Spleen (tissue), 11 donors: ENCODE measurements around the gene PRPF19. TPM values are rescaled to one million over a fixed set of nuclear protein-coding genes. Genes with fewer than 3 reads are reported as not detected.
A peak's percentile ranks its signal among the peaks of the same experiment; 100 is the strongest.

Source experiments
- DNase-seq: peaks from one replicate; pipeline ENCODE4 v3.0.0-alpha.2; 2020
- H3K27ac ChIP-seq, 8 donors: fragments of 200-600 bp; sonication (generic) in 7 of 8; 1 replicate in 4 of 8; 2 replicates in 4 of 8; pipeline versions ENCODE4 v1.5.0 to v1.8.0; 2016 to 2021; ENCODE audit warnings: inconsistent platforms in 4 of 8, mild to moderate bottlenecking in 4 of 8, moderate library complexity in 1 of 8
- H3K27me3 ChIP-seq, 7 donors: fragments of 200-600 bp; sonication (generic) in 6 of 7; replicated peaks in 1 of 7; 1 replicate in 4 of 7; 2 replicates in 3 of 7; pipeline versions ENCODE4 v1.5.0 to v1.8.0; 2016 to 2021; ENCODE audit warnings: inconsistent platforms in 3 of 7, mild to moderate bottlenecking in 1 of 7
- H3K36me3 ChIP-seq, 6 donors: fragments of 200-600 bp; sonication (generic) in 5 of 6; 1 replicate in 4 of 6; 2 replicates in 2 of 6; pipeline versions ENCODE4 v1.5.0 to v1.8.0; 2016 to 2021; ENCODE audit warnings: inconsistent platforms in 2 of 6
- H3K4me1 ChIP-seq, 6 donors: fragments of 200-600 bp; sonication (generic) in 5 of 6; 1 replicate in 3 of 6; 2 replicates in 3 of 6; pipeline versions ENCODE4 v1.5.0 to v1.8.0; 2016 to 2021; ENCODE audit warnings: inconsistent platforms in 3 of 6
- H3K4me3 ChIP-seq, 8 donors: fragments of 200-600 bp; sonication (generic) in 7 of 8; 1 replicate in 4 of 8; 2 replicates in 4 of 8; pipeline versions ENCODE4 v1.5.0 to v1.8.0; 2016 to 2021; ENCODE audit warnings: inconsistent platforms in 4 of 8, mild to moderate bottlenecking in 4 of 8, moderate library complexity in 2 of 8
- H3K9me3 ChIP-seq, 8 donors: fragments of 200-600 bp; sonication (generic) in 7 of 8; 1 replicate in 4 of 8; 2 replicates in 4 of 8; pipeline versions ENCODE4 v1.5.0 to v1.8.0; 2016 to 2021; ENCODE audit warnings: inconsistent platforms in 4 of 8
- POLR2A ChIP-seq, 3 donors: fragments of 450-650 bp; IDR thresholded peaks; one replicate each; pipeline ENCODE4 v1.5.1; 2017; ENCODE audit warnings: antibody characterized with exemption in 3 of 3, mild to moderate bottlenecking in 1 of 3
- POLR2AphosphoS5 ChIP-seq, 3 donors: sonication (generic); formaldehyde crosslinking; IDR thresholded peaks; one replicate each; pipeline ENCODE4 v1.5.1; 2017; ENCODE audit warnings: antibody characterized with exemption in 3 of 3
- whole genome bisulfite sequencing, 5 donors: extraction: QIAGEN DNeasy Blood & Tissue Kit in 3 of 5; methylation state at CpG; one replicate each; pipeline versions ENCODE4 v1.1.5 to v1.1.7; 2013 to 2018; 5-methylcytosine and 5-hydroxymethylcytosine counted together
- intact Hi-C: fragments of 100-400 bp; cut with DNase I; formaldehyde crosslinking; loops from one replicate; pipeline ENCODE4 v1.15.0; 2023; ENCODE audit warnings: low total_unique reads
- polyA plus RNA-seq, 3 donors: library from polyadenylated mRNA; stranded (reverse); fragments of 200-250 nt; gene quantifications; one replicate each; pipeline ENCODE4 v1.2.1, GENCODE V29; 2013
- total RNA-seq, 7 donors: library from RNA; depleted of rRNA in 3 of 7; stranded (reverse); fragments of >200 nt in 3 of 7; fragmentation: NEBNext Ultra II Directional in 4 of 7; extraction: Animal tissue kit (Norgen Biotek cat#: 25700) in 4 of 7; gene quantifications; one replicate each; pipeline versions ENCODE4 v1.1.0 to v1.2.1, GENCODE V29; 2016 to 2021
- TF ChIP-seq, protein P1 (sequence below), 11 experiments: fragments of 200-600 bp in 7 of 11; fragments of 450-650 bp in 4 of 11; sonication (generic) in 4 of 11; IDR thresholded peaks in 8 of 11; conservative IDR thresholded peaks in 3 of 11; 1 replicate in 7 of 11; 2 replicates in 4 of 11; pipeline versions ENCODE4 v1.4.0 to v1.8.0; 2016 to 2021; ENCODE audit warnings: antibody characterized with exemption in 11 of 11, inconsistent platforms in 4 of 11, mild to moderate bottlenecking in 1 of 11
- donor health status: healthy with polysubstance abuse.
- donor health status: DM: no; HTN: no; CAD: no; lungs with moderate emphysema.
- donor health status: DM: no; HTN: no; CAD: no.
- donor health status: Bipolar disorder and iron deficiency.
- donor health status: healthy.
- donor health status: DM: no; HTN: no; CAD: no.
- donor health status: DM: yes; HTN: yes; CAD: no.

PRPF19 gene
- total and polyA plus RNA-seq, 10 donors, result 58.7 to 81.1 (median 70.1) TPM

DNA sequence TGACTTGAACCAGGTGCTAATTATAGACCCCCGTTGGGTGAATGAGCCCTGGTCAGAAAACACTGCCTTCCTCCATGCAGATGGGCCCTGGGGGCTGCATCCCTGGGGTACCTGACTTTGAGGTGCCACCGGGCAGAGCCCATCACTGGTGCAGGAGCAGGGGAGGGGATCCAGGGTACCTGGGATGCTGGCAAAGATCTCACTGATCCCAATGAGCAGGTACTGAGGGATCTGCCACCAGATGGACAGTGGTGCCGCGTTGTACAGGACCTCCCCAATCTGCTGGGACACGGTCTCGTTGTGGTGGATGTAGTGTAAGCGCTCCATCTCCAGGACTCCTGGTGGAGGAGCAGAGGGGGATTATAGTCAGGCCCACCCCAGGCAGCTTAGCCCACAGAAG is 32.9 kb upstream of the PRPF19 start:
- Histone ChIP-seq H3K27ac (no peak overlapping the region), H3K27me3 (no peaks in the 10 kb centered on the region), H3K4me3 (no peak overlapping the region), H3K9me3 (no peaks in the 10 kb centered on the region), H3K36me3 (peaks cover 3 to 86% (median 62%) of the 10 kb centered on the region in 6 donors), H3K4me1 (peaks cover 0 to 53% (median 26%) of the 10 kb centered on the region in 6 donors)
- no peak for DNase-seq
- intact Hi-C loops, result no loop called here
- 90 to 100% (median 96%) methylated on average over 6 to 7 of the region's 7 CpGs for WGBS, 5 donors
- TF ChIP-seq POLR2AphosphoS5 (IDR thresholded peaks at IDR 0.05) (peak in 1 of 3 donors; percentile 16), POLR2A (IDR thresholded peaks at IDR 0.05) (no peak)
- TF ChIP-seq, protein P1, sequence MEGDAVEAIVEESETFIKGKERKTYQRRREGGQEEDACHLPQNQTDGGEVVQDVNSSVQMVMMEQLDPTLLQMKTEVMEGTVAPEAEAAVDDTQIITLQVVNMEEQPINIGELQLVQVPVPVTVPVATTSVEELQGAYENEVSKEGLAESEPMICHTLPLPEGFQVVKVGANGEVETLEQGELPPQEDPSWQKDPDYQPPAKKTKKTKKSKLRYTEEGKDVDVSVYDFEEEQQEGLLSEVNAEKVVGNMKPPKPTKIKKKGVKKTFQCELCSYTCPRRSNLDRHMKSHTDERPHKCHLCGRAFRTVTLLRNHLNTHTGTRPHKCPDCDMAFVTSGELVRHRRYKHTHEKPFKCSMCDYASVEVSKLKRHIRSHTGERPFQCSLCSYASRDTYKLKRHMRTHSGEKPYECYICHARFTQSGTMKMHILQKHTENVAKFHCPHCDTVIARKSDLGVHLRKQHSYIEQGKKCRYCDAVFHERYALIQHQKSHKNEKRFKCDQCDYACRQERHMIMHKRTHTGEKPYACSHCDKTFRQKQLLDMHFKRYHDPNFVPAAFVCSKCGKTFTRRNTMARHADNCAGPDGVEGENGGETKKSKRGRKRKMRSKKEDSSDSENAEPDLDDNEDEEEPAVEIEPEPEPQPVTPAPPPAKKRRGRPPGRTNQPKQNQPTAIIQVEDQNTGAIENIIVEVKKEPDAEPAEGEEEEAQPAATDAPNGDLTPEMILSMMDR (IDR thresholded peaks at IDR 0.05 in 8 of 11, conservative IDR thresholded peaks at IDR 0.05 in 3 of 11), result no peak

DNA sequence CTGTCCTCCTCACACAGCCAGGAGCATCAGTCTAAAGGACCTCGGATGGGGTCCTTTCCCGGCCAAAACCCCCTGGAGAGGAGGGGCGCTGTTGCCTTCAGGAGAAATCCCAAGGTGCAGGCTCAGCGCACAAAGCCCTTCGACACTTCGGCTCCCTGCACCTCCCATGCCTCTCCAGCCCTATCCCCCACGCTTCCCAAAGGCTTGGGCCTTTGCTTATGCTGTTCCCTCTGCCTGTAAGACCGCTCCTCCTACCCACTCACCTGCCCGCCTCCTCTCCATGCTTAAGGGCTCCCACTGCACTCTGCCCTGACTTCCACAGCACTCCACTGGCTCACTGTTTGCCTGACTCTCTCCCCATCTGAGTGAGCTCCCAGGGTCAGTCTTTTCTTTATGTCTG is 32.1 kb upstream of the PRPF19 start:
- WGBS, 5 donors, result 92 to 96% (median 93%) methylated on average over 9 of the region's 9 CpGs
- Histone ChIP-seq H3K36me3 (peaks cover 3 to 78% (median 58%) of the 10 kb centered on the region in 6 donors), H3K9me3 (no peaks in the 10 kb centered on the region), H3K27me3 (no peaks in the 10 kb centered on the region), H3K4me1 (peaks cover 0 to 58% (median 26%) of the 10 kb centered on the region in 6 donors), H3K27ac (no peak overlapping the region), H3K4me3 (no peak overlapping the region)
- intact Hi-C loops, result no loop called here
- DNase-seq, result no peak
- TF ChIP-seq, protein P1 (IDR thresholded peaks at IDR 0.05 in 8 of 11, conservative IDR thresholded peaks at IDR 0.05 in 3 of 11), result no peak
- no peak for TF ChIP-seq POLR2AphosphoS5 (IDR thresholded peaks at IDR 0.05)
- no peak for TF ChIP-seq POLR2A (IDR thresholded peaks at IDR 0.05)

DNA sequence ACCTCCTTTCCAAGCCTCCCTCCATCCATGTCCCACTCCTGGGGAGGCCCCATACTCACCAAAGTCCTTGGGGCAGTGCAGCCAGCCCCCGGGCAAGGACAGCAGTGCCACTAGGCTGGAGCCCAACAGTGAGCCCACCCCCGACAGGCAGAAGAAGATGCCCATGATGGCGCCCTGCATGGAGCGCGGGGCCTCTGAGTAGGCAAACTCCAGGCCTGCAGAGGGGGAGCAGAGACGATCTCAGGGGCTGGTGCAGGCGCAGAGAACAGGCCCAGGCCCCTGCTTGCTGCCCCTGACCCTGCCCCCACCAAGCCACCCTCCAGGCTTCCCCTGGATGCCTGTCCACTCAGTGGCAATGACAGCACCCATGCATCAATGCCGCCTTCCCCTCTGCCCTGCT is 31.4 kb upstream of the PRPF19 start:
- peak; percentile 70 for DNase-seq
- Histone ChIP-seq H3K27ac (peak overlapping the region in 2 of 8 donors; percentile 1 to 23), H3K4me3 (no peak overlapping the region), H3K9me3 (no peaks in the 10 kb centered on the region), H3K36me3 (peaks cover 3 to 71% (median 55%) of the 10 kb centered on the region in 6 donors), H3K27me3 (no peaks in the 10 kb centered on the region), H3K4me1 (peaks cover under 1 to 58% (median 25%) of the 10 kb centered on the region in 6 donors)
- peak in 2 of 3 donors; percentile 14 to 52 for TF ChIP-seq POLR2AphosphoS5 (IDR thresholded peaks at IDR 0.05)
- TF ChIP-seq, protein P1 (IDR thresholded peaks at IDR 0.05 in 8 of 11, conservative IDR thresholded peaks at IDR 0.05 in 3 of 11), result no peak
- no peak for TF ChIP-seq POLR2A (IDR thresholded peaks at IDR 0.05)
- intact Hi-C loops, result no loop called here
- WGBS, 5 donors, result 83 to 95% (median 93%) methylated on average over 2 to 8 of the region's 8 CpGs

DNA sequence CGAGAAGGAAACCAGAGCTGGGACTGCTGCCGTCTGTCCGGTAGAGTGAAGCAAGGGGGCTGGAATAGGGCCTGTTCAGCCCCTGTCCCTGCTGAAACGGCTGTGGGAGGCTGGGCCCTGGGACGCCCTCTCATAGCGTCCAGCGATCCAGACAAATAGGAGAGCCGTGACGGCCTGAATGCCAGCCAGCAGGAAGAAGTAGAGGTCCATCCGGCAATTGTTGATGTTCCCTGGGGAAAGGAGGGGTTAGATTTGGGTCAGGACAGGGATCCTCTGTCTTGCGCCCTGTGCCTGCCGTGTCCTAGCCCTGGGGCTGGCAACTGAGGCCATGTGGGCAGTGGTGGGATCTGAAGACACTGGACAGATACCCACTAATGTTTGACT is 30.8 kb upstream of the PRPF19 start:
- H3K4me3 ChIP-seq, result no peak overlapping the region
- no peaks in the 10 kb centered on the region for H3K27me3 ChIP-seq
- H3K36me3 ChIP-seq, result peaks cover 3 to 64% (median 51%) of the 10 kb centered on the region in 6 donors
- intact Hi-C loops, result no loop called here
- 60 to 86% (median 74%) methylated on average over 12 of the region's 12 CpGs for WGBS, 5 donors
- peak overlapping the region in 3 of 8 donors; percentile 6 to 56 (median 23) for H3K27ac ChIP-seq
- H3K9me3 ChIP-seq, result no peaks in the 10 kb centered on the region
- H3K4me1 ChIP-seq, result peaks cover 3 to 58% (median 26%) of the 10 kb centered on the region in 6 donors
- TF ChIP-seq POLR2A (IDR thresholded peaks at IDR 0.05) (no peak), POLR2AphosphoS5 (IDR thresholded peaks at IDR 0.05) (peak in 2 of 3 donors; percentile 46 to 54)
- peak; percentile 72 for DNase-seq
